GM18508 (cell line): ENCODE measurements around the gene TNF.

ENCODE experiments used
- ATAC-seq: cut with Tn5 transposase; IDR thresholded peaks from one replicate; pipeline ENCODE4 v1.9.1; 2021; ENCODE audit warnings: moderate number of reproducible peaks; ENCODE audit not compliant: insufficient read depth, unreplicated experiment

Gene TNF

GRCh38 chr6:31572041-31572911 is 3.1 kb upstream of the TNF start, which contains the start of gene LTA:
TSS of gene LTA (plus strand) at chr6:31572289. CDS start at chr6:31572743, 454 bp downstream.
- ATAC-seq = no peak

GRCh38 chr6:31573239-31574105 is 1.9 kb upstream of the TNF start:
- ATAC-seq = no peak

GRCh38 chr6:31574106-31575061 is 981 bp upstream of the TNF start:
- no peak for ATAC-seq

- no peak for ATAC-seq
Observed at GRCh38 chr6:31575952-31576685, 754 bp downstream of the TNF start.

GRCh38 chr6:31576897-31577578 is 1.7 kb downstream of the TNF start:
- ATAC-seq = no peak

GRCh38 chr6:31577579-31577966 is 2.2 kb downstream of the TNF start:
- ATAC-seq = no peak

GRCh38 chr6:31578184-31579118 is 3.1 kb downstream of the TNF start:
- no peak for ATAC-seq

- ATAC-seq = no peak
Observed at GRCh38 chr6:31579119-31579505, 3.7 kb downstream of the TNF start.

- no peak for ATAC-seq
Observed at GRCh38 chr6:31579546-31580437, 4.4 kb downstream of the TNF start.

GRCh38 chr6:31580438-31580740 is 5.0 kb downstream of the TNF start:
- ATAC-seq = no peak

GRCh38 chr6:31580807-31581433 is 5.6 kb downstream of the TNF start:
- no peak for ATAC-seq

- ATAC-seq = no peak
Observed at GRCh38 chr6:31581434-31582229, 6.3 kb downstream of the TNF start.

- ATAC-seq = no peak
Observed at GRCh38 chr6:31582230-31582643, 6.9 kb downstream of the TNF start, which contains the start of gene LTB. TSS of gene LTB (minus strand) at chr6:31582424. CDS start at chr6:31582417, 7 bp downstream.

- no peak for ATAC-seq
Observed at GRCh38 chr6:31585491-31585890, 10.1 kb downstream of the TNF start.

GRCh38 chr6:31586008-31586407 is 10.6 kb downstream of the TNF start, which contains the start of gene LST1:
TSS of gene LST1 (plus strand) at chr6:31586277. CDS start at chr6:31587300, 1,023 bp downstream.
- no peak for ATAC-seq
